AG04449 (cell line): ENCODE measurements around the gene IGF1R.

Experiments used
- CTCF ChIA-PET: fragments of 350-600 bp; formaldehyde crosslinking; extraction: SDS; loops from one replicate; lab custom pipeline; 2021; ENCODE audit warnings: antibody characterized with exemption; lab: Yijun Ruan, JAX
- POLR2A ChIA-PET: fragments of 400-600, 350-600 bp; formaldehyde crosslinking; extraction: SDS; loops from one replicate; lab custom pipeline; 2020; ENCODE audit warnings: antibody characterized with exemption, inconsistent platforms; lab: Yijun Ruan, JAX
- DNase-seq: peaks from one replicate; pipeline ENCODE4 v3.0.0-alpha.2; 2010; ENCODE audit warnings: low read depth, low spot score
- H3K4me3 ChIP-seq: 2 replicates; pipeline ENCODE4 v1.5.1; 2011; ENCODE audit warnings: low read depth, mild to moderate bottlenecking, control low read depth, low read length
- CTCF ChIP-seq: IDR thresholded peaks from one replicate; pipeline ENCODE4 v1.5.1; 2011; ENCODE audit warnings: mild to moderate bottlenecking, moderate library complexity, low read length, control low read depth, inconsistent platforms; ENCODE audit not compliant: insufficient read depth; ENCODE audit errors: missing control alignments

Gene IGF1R

GRCh38 chr15:98794211-98794610 is 145.9 kb downstream of the IGF1R start:
- no peak overlapping the region for H3K4me3 ChIP-seq
- no peak for TF ChIP-seq CTCF
- no peak for DNase-seq
- POLR2A ChIA-PET: no interaction called here
- CTCF ChIA-PET: interaction anchor here (0.6 to 6.3 kb wide), 6 partner anchors 12 to 147 kb away, joined by 3 to 99 read pairs (median 4); no protein-coding TSS in a partner anchor

- TF ChIP-seq CTCF: no peak
- no peak for DNase-seq
- CTCF ChIA-PET: interaction anchor here (1.1 to 6.3 kb wide), 3 partner anchors 12 to 148 kb away, joined by 3 to 35 read pairs (median 4); no protein-coding TSS in a partner anchor
- H3K4me3 ChIP-seq: no peak overlapping the region
- POLR2A ChIA-PET: no interaction called here
Observed at GRCh38 chr15:98794748-98795147, 146.4 kb downstream of the IGF1R start.

GRCh38 chr15:98795980-98796379 is 147.6 kb downstream of the IGF1R start:
- H3K4me3 ChIP-seq: no peak overlapping the region
- TF ChIP-seq CTCF: no peak
- ChIA-PET CTCF (interaction anchor here (6.3 kb wide), 1 partner anchor 17 kb away, joined by 35 read pairs; no protein-coding TSS in a partner anchor), POLR2A (no interaction called here)
- no peak for DNase-seq

GRCh38 chr15:98796685-98797357 is 148.5 kb downstream of the IGF1R start:
- no peak overlapping the region for H3K4me3 ChIP-seq
- no peak for DNase-seq
- POLR2A ChIA-PET: no interaction called here
- no peak for TF ChIP-seq CTCF
- CTCF ChIA-PET: interaction anchor here (0.8 to 6.3 kb wide), 4 partner anchors 10 to 107 kb away, joined by 3 to 35 read pairs (median 4); no protein-coding TSS in a partner anchor

GRCh38 chr15:98798375-98798893 is 150.1 kb downstream of the IGF1R start:
- no peak for DNase-seq
- ChIA-PET CTCF (interaction anchor here (1.0 to 6.3 kb wide), 4 partner anchors 9 to 278 kb away, joined by 3 to 35 read pairs (median 5); no protein-coding TSS in a partner anchor), POLR2A (no interaction called here)
- H3K4me3 ChIP-seq: no peak overlapping the region
- TF ChIP-seq CTCF: no peak

- TF ChIP-seq CTCF: no peak
Observed at GRCh38 chr15:98799461-98800390, 151.4 kb downstream of the IGF1R start.

More at GRCh38 chr15:98799461-98800390, 151.4 kb downstream of the IGF1R start:
- DNase-seq: no peak
- POLR2A ChIA-PET: no interaction called here
- peak overlapping the region; percentile 39 for H3K4me3 ChIP-seq
- CTCF ChIA-PET: interaction anchor here (0.8 to 6.3 kb wide), 5 partner anchors 8 to 277 kb away, joined by 3 to 35 read pairs (median 5); no protein-coding TSS in a partner anchor
